ENCODE data around the gene ZNF333.

GRCh38 chr19:14678199-14678598, 11.6 kb upstream of the ZNF333 start:
- no peak for TF ChIP-seq CTCF (IDR thresholded peaks at IDR 0.05)
- TF ChIP-seq POLR2A (IDR thresholded peaks at IDR 0.05), result no peak

All from uterus (tissue), 2 donors.